ENCODE measurements around the gene REEP6. TPM values are rescaled to one million over a fixed set of nuclear protein-coding genes. Genes with fewer than 3 reads are reported as not detected.

The REEP6 gene
- total and polyA plus RNA-seq, 4 donors: 3.3 to 13.3 (median 8.8) TPM

GRCh38 chr19:1466461-1467214 lies 24.3 kb upstream of the REEP6 start:
- Histone ChIP-seq H3K27me3 (ENCODE audit: control insufficient read depth, insufficient read depth, low read length) (peaks cover 19% of the 10 kb centered on the region), H3K36me3 (ENCODE audit: control insufficient read depth, insufficient read depth, low read length) (peaks cover 84% of the 10 kb centered on the region), H3K9me3 (ENCODE audit: control insufficient read depth, insufficient read depth, low read length) (no peaks in the 10 kb centered on the region), H3K4me1 (ENCODE audit: control insufficient read depth, insufficient read depth, low read length) (peaks cover 37% of the 10 kb centered on the region), H3K27ac (ENCODE audit: low read depth, low read length) (no peak overlapping the region), H3K4me3 (ENCODE audit: low read depth, low read length) (no peak overlapping the region)
- no peak for DNase-seq (ENCODE audit: low read depth in 4 of 6, low spot score in 6 of 6)
- WGBS (ENCODE audit: insufficient coverage): 65% methylated on average over 70 of the region's 70 CpGs

- Histone ChIP-seq H3K4me3 (ENCODE audit: low read depth, low read length) (no peak overlapping the region), H3K9me3 (ENCODE audit: control insufficient read depth, insufficient read depth, low read length) (no peaks in the 10 kb centered on the region), H3K36me3 (ENCODE audit: control insufficient read depth, insufficient read depth, low read length) (peaks cover 84% of the 10 kb centered on the region), H3K27me3 (ENCODE audit: control insufficient read depth, insufficient read depth, low read length) (peaks cover 21% of the 10 kb centered on the region), H3K4me1 (ENCODE audit: control insufficient read depth, insufficient read depth, low read length) (peaks cover 42% of the 10 kb centered on the region), H3K27ac (ENCODE audit: low read depth, low read length) (no peak overlapping the region)
- DNase-seq (ENCODE audit: low read depth in 4 of 6, low spot score in 6 of 6): no peak
- 51% methylated on average over 35 of the region's 36 CpGs for WGBS (ENCODE audit: insufficient coverage)
These were observed 23.8 kb upstream of the REEP6 start for GRCh38 chr19:1467215-1467489.

GRCh38 chr19:1467490-1468273 lies 23.3 kb upstream of the REEP6 start:
- no peak for DNase-seq (ENCODE audit: low read depth in 4 of 6, low spot score in 6 of 6)
- no peak overlapping the region for H3K4me3 ChIP-seq (ENCODE audit: low read depth, low read length)
- peaks cover 85% of the 10 kb centered on the region for H3K36me3 ChIP-seq (ENCODE audit: control insufficient read depth, insufficient read depth, low read length)
- H3K27me3 ChIP-seq (ENCODE audit: control insufficient read depth, insufficient read depth, low read length): peaks cover 24% of the 10 kb centered on the region
- H3K27ac ChIP-seq (ENCODE audit: low read depth, low read length): no peak overlapping the region
- WGBS (ENCODE audit: insufficient coverage): 50% methylated on average over 92 of the region's 92 CpGs
- H3K9me3 ChIP-seq (ENCODE audit: control insufficient read depth, insufficient read depth, low read length): no peaks in the 10 kb centered on the region
- peaks cover 47% of the 10 kb centered on the region for H3K4me1 ChIP-seq (ENCODE audit: control insufficient read depth, insufficient read depth, low read length)

GRCh38 chr19:1468274-1468820 lies 22.6 kb upstream of the REEP6 start:
- H3K4me1 ChIP-seq (ENCODE audit: control insufficient read depth, insufficient read depth, low read length): peaks cover 54% of the 10 kb centered on the region
- peaks cover 24% of the 10 kb centered on the region for H3K27me3 ChIP-seq (ENCODE audit: control insufficient read depth, insufficient read depth, low read length)
- H3K9me3 ChIP-seq (ENCODE audit: control insufficient read depth, insufficient read depth, low read length): no peaks in the 10 kb centered on the region
- no peak for DNase-seq (ENCODE audit: low read depth in 4 of 6, low spot score in 6 of 6)
- H3K27ac ChIP-seq (ENCODE audit: low read depth, low read length): no peak overlapping the region
- H3K36me3 ChIP-seq (ENCODE audit: control insufficient read depth, insufficient read depth, low read length): peaks cover 85% of the 10 kb centered on the region
- no peak overlapping the region for H3K4me3 ChIP-seq (ENCODE audit: low read depth, low read length)
- 50% methylated on average over 42 of the region's 49 CpGs for WGBS (ENCODE audit: insufficient coverage)

- Histone ChIP-seq H3K36me3 (ENCODE audit: control insufficient read depth, insufficient read depth, low read length) (peaks cover 87% of the 10 kb centered on the region), H3K4me3 (ENCODE audit: low read depth, low read length) (no peak overlapping the region), H3K4me1 (ENCODE audit: control insufficient read depth, insufficient read depth, low read length) (peaks cover 59% of the 10 kb centered on the region), H3K27me3 (ENCODE audit: control insufficient read depth, insufficient read depth, low read length) (peaks cover 24% of the 10 kb centered on the region), H3K27ac (ENCODE audit: low read depth, low read length) (no peak overlapping the region), H3K9me3 (ENCODE audit: control insufficient read depth, insufficient read depth, low read length) (no peaks in the 10 kb centered on the region)
- 36% methylated on average over 47 of the region's 47 CpGs for WGBS (ENCODE audit: insufficient coverage)
- no peak for DNase-seq (ENCODE audit: low read depth in 4 of 6, low spot score in 6 of 6)
These were observed 22.1 kb upstream of the REEP6 start for GRCh38 chr19:1468821-1469254.

- Histone ChIP-seq H3K27ac (ENCODE audit: low read depth, low read length) (no peak overlapping the region), H3K27me3 (ENCODE audit: control insufficient read depth, insufficient read depth, low read length) (peaks cover 24% of the 10 kb centered on the region), H3K4me3 (ENCODE audit: low read depth, low read length) (no peak overlapping the region), H3K36me3 (ENCODE audit: control insufficient read depth, insufficient read depth, low read length) (peaks cover 91% of the 10 kb centered on the region), H3K4me1 (ENCODE audit: control insufficient read depth, insufficient read depth, low read length) (peaks cover 65% of the 10 kb centered on the region), H3K9me3 (ENCODE audit: control insufficient read depth, insufficient read depth, low read length) (no peaks in the 10 kb centered on the region)
- WGBS (ENCODE audit: insufficient coverage): 43% methylated on average over 117 of the region's 117 CpGs
- no peak for DNase-seq (ENCODE audit: low read depth in 4 of 6, low spot score in 6 of 6)
These were observed 21.5 kb upstream of the REEP6 start for GRCh38 chr19:1469255-1470054.

GRCh38 chr19:1470055-1470304 lies 21.0 kb upstream of the REEP6 start:
- Histone ChIP-seq H3K4me1 (ENCODE audit: control insufficient read depth, insufficient read depth, low read length) (peaks cover 70% of the 10 kb centered on the region), H3K9me3 (ENCODE audit: control insufficient read depth, insufficient read depth, low read length) (no peaks in the 10 kb centered on the region), H3K4me3 (ENCODE audit: low read depth, low read length) (peak overlapping the region; percentile 12), H3K27ac (ENCODE audit: low read depth, low read length) (no peak overlapping the region), H3K27me3 (ENCODE audit: control insufficient read depth, insufficient read depth, low read length) (peaks cover 24% of the 10 kb centered on the region), H3K36me3 (ENCODE audit: control insufficient read depth, insufficient read depth, low read length) (peaks cover 91% of the 10 kb centered on the region)
- 40% methylated on average over 21 of the region's 22 CpGs for WGBS (ENCODE audit: insufficient coverage)
- no peak for DNase-seq (ENCODE audit: low read depth in 4 of 6, low spot score in 6 of 6)

GRCh38 chr19:1470305-1471009 lies 20.5 kb upstream of the REEP6 start:
- WGBS (ENCODE audit: insufficient coverage): 20% methylated on average over 67 of the region's 67 CpGs
- Histone ChIP-seq H3K27ac (ENCODE audit: low read depth, low read length) (peak overlapping the region; percentile 33), H3K4me3 (ENCODE audit: low read depth, low read length) (peak overlapping the region; percentile 12), H3K4me1 (ENCODE audit: control insufficient read depth, insufficient read depth, low read length) (peaks cover 74% of the 10 kb centered on the region), H3K9me3 (ENCODE audit: control insufficient read depth, insufficient read depth, low read length) (no peaks in the 10 kb centered on the region), H3K27me3 (ENCODE audit: control insufficient read depth, insufficient read depth, low read length) (peaks cover 24% of the 10 kb centered on the region), H3K36me3 (ENCODE audit: control insufficient read depth, insufficient read depth, low read length) (peaks cover 91% of the 10 kb centered on the region)
- peak in 2 of 6 donors; percentile 43 to 73 for DNase-seq (ENCODE audit: low read depth in 4 of 6, low spot score in 6 of 6)

GRCh38 chr19:1471010-1471514 lies 19.9 kb upstream of the REEP6 start:
- no peaks in the 10 kb centered on the region for H3K9me3 ChIP-seq (ENCODE audit: control insufficient read depth, insufficient read depth, low read length)
- peak in 2 of 6 donors; percentile 18 to 57 for DNase-seq (ENCODE audit: low read depth in 4 of 6, low spot score in 6 of 6)
- peaks cover 91% of the 10 kb centered on the region for H3K36me3 ChIP-seq (ENCODE audit: control insufficient read depth, insufficient read depth, low read length)
- H3K4me1 ChIP-seq (ENCODE audit: control insufficient read depth, insufficient read depth, low read length): peaks cover 77% of the 10 kb centered on the region
- H3K4me3 ChIP-seq (ENCODE audit: low read depth, low read length): no peak overlapping the region
- 29% methylated on average over 28 of the region's 28 CpGs for WGBS (ENCODE audit: insufficient coverage)
- peaks cover 24% of the 10 kb centered on the region for H3K27me3 ChIP-seq (ENCODE audit: control insufficient read depth, insufficient read depth, low read length)
- H3K27ac ChIP-seq (ENCODE audit: low read depth, low read length): peak overlapping the region; percentile 33

Measured in spinal cord (tissue), 10 donors.